Measurements from ENCODE around the gene CHAT.

Gene CHAT

GRCh38 chr10:49631975-49632374 is 18.1 kb downstream of the CHAT start:
- no peak for ATAC-seq

DNA sequence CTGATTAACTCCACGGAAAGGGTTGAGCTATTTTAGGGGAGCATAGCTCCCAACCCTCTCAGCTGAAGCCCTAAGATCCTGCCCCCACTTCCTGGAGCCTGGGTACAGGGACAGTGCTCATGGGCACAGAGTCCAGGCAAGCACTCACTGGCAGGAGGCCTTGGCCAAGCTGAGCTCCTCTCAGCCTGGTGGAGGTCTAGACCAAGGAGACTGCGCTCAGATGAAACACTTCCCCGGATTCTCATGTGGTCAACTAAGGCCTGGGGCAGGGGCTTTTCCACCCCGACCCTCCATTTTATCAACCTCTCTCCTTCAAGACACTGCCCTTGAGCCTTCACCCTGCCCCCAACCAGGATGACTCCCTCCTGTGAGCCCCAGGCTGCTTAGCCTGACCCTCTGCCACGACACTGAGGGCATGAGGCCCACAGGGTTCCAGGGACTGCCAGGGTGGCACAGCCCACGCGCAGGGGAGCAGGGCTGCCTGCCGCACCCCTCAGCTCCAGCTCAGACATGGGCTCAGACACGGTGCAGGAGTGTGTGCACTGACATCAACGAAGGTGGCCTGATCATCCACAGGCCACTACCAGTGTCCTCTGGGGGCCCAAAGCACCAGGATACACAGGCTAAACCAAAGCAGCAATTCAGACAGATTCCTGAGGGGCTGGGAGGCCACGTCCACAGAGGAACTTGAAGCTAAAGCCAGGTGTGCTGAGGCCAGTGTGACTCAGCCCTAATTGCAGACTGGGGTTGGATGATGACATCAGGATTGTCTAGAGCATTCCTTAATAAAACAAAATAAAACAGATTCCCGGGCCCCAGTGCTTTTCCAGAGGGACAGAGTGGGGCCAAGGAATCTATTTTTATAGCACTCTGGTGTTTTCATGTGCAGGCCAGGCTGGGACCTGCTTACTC is 18.8 kb downstream of the CHAT start:
- ATAC-seq = peak in 1 of 2 donors; percentile 8

DNA sequence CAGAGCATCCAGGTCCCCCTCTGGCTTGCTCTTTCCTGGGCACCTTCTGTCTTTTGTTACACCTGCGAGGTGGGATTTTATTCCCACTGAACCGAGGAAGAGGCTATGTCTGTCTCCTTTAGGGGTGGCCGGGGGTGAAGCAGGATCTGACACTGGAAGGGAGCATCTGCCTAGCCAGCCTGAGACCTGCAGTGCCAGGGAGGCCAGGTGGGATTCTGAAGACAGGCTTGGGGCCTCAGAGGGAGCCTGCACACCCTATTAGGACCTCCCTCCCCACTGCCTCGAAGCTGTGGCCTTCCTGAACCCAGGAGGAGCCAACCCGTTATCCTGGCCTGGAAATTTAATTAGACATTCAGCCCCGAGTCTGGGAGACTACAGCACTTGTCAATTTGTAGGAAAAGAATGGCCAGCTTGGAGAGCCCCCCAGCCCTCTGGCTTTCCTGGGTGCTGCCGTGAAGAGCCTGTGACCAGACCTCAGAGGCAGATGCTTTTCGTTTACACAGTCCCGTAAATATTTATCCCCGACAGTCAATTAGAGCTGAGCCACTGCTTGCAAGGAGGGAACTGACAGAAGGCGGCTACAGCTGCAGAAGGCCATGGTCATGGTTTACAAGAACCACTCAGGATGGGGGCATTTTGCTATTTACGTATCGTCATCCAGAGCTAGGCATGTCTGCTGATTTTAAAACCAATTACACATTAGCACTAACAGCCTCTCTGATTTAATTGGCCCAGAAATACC is 19.7 kb downstream of the CHAT start:
- no peak for ATAC-seq

GRCh38 chr10:49634069-49634660 is 20.3 kb downstream of the CHAT start:
- no peak for ATAC-seq

DNA sequence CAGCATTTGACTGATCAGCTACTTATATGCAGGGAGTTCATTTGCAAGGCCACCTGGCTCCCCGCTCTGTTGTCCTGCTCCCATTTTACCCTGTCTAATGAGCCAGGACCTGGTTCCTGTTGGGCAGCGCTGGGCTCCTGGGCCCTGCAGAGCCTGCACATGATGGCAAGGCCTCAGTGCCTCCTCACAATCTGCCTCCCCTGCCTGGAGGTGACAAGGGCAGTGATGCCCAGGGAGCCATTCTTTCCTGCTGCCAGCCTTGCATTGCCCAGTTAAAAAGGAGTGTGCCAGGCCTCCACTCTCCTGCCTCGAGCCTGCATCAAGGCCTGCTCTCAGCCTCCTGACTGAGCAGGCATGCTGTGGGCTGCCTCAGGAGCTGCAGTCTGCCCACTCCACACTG is 28.5 kb downstream of the CHAT start:
- ATAC-seq = no peak

DNA sequence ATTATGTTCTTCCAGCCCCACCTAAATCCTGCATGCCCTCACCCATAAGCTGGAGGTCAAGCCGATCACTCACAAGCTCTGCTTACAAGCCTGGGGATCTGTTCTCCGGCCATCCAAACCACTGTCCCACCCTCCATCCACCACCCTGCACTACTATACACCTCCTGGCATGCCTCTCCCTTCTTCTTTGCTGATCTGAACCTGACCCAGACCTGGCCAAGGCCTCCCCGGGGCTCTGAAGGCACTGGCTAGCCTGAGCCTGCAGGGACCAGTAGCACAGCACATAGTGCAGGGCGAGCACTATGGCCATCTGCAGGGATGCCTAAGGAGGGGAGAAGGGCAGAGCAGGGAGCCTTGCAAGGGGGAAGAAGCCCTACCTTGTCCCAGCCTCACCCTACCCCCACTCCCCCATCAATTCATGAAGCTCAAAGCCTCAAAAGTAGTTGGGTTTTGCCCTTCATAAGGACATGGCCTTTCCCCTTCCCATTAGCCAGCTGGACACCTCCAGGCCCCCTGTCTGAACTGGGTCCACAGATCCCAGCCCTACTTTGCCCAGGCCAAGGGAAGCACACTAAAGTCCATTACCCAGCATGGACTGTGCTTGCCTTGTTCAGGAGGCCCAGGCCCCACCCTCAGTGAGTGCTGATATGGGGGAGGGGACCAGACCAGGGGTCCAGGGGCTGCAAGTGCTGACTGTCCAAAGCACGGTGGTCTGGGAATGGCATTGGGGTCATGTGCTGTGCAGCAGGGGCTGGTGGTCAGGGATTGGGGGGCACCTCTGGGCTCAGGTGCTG is 29.6 kb downstream of the CHAT start:
- no peak for ATAC-seq

GRCh38 chr10:49644035-49644646 is 30.3 kb downstream of the CHAT start:
- ATAC-seq = no peak

GRCh38 chr10:49645417-49645816 is 31.6 kb downstream of the CHAT start:
- ATAC-seq = no peak

GRCh38 chr10:49645871-49646870 is 32.3 kb downstream of the CHAT start:
- no peak for ATAC-seq

GRCh38 chr10:49647554-49647953 is 33.7 kb downstream of the CHAT start:
- ATAC-seq = no peak

- no peak for ATAC-seq
Measured at GRCh38 chr10:49647985-49648795, 34.4 kb downstream of the CHAT start.

DNA sequence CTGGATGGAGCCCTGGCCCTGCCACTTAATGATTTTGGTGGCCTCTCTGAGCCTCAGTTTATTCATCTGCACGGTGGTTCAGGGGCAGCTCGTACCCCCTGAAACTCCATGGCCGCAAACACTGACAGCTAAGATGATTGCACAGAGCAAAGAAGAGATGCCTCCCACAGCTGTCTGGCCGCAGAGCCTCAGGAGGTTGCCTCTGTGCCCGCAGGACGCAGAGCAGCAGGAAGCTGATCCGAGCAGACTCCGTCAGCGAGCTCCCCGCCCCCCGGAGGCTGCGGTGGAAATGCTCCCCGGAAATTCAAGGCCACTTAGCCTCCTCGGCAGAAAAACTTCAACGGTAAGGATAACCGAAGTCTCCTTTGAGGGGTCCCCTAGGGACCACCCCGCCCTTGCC is 35.5 kb downstream of the CHAT start:
- no peak for ATAC-seq

DNA sequence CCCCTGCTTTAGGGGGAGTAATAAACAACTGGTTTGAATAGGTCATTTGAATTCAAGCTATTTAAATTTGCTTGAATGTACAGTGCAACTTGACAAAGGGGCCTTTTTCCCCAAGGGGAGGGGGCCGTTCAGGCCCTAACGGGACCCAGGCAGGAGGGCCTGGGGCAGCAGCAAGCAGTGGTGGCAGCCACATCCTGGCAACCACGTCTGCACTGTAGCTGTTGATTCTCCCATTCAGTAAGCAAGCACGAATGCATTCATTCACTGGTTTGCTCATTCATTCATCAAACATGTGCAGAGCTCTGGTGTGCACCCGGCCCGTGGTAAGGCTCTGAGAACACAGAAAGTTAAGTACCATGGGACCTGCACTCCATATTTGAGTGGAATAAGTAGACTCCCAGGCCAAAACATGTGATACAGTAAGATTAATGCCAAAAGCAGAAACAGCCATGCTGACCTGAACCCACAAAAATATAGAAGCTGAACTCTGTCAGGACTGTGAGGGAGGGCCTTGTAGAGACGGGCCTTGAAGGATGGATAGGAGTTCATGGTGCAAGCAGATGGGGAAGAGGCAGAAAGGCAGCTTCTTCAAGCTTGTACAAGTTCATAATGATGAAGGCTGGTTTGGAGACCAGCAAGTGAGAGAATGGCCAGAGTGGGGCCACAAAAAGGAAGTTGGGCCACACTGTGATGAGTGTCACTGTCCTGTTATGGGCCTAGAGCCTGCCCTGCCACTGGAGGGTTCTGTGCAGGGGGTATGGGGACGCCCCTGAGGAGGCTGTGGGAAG is 36.3 kb downstream of the CHAT start:
- ATAC-seq = no peak

DNA sequence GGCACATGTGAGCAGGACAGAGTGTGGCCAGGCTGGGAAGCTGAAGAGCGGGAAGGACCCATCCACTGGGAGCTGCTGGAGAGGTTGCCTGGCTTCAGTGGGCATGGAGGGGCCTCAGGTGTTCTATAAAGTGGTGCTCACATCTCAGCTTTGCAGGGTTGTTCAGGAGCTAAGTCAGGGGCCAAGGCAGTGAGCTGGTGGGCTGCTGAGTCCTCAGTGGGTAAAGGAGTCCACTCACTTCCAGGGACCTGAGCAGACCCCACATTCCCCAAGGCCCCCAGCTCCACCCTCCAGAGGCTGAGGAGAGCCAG is 36.8 kb downstream of the CHAT start:
- ATAC-seq = no peak

- no peak for ATAC-seq
Measured at GRCh38 chr10:49651039-49651835, 37.4 kb downstream of the CHAT start.

GRCh38 chr10:49651917-49652316 is 38.1 kb downstream of the CHAT start:
- no peak for ATAC-seq

DNA sequence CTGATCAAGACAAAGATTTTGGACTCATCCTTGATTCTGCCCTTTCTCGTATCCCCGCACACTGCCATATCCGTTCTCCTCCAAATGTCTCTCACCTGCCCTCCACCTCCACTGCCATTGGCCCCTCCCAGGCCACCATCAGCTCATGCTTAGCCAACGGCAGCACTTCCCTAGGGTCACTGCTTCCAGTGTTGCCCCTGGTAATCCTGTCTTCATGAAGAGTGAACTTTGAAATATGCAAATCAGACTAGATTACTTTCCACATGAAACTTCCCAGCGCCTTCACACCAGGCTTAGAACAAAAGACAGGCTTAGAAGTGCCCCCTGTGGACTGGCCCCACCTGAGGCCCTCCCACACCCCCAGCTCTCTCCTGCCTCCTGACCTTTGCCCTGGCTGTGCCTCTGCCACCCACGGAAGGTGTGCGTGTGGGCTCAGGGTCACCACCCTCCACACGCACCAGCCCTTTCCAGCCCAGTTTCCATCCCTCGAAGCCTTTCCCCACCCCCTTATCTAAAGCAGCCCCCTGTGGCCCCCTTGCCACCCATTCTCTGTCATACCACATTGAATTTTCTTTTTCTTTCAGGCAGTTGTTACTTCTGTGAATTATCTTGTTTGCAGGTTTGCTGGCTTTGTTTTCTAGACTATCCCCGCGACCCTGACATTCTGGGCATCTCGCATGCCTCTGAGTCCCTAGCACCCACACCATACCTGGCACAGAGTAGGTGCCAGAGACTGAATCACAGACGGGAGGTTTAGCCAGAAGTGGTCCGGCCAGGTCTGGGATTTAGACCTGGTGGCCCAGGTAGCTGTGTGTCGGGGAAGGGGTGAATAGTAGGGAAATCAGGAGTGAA is 38.8 kb downstream of the CHAT start:
- ATAC-seq = no peak
